Measurements from ENCODE around the gene NAT16. TPM values are rescaled to one million over a fixed set of nuclear protein-coding genes. Genes with fewer than 3 reads are reported as not detected.
A peak's percentile ranks its signal among the peaks of the same experiment; 100 is the strongest.

The NAT16 gene
- total and polyA plus RNA-seq, 2 of the 13 experiments (the other 11 are each of a cell fraction or from before 2014, with no cell fraction given) = 0.04 TPM; not detected in 1

GRCh38 chr7:101125989-101126650 is 54.0 kb downstream of the NAT16 start (continued):
- no peak for TF ChIP-seq AKNA (CRISPR knock-in tag; IDR thresholded peaks at IDR 0.05; ENCODE audit: borderline replicate concordance)
- TF ChIP-seq TFDP2 (CRISPR knock-in tag; IDR thresholded peaks at IDR 0.05) = peak; percentile 46
- no peak for TF ChIP-seq ATRX (CRISPR knock-in tag; IDR thresholded peaks at IDR 0.05; ENCODE audit: borderline replicate concordance)
- TF ChIP-seq ZNF704 (CRISPR knock-in tag; IDR thresholded peaks at IDR 0.05; ENCODE audit: borderline replicate concordance) = no peak; the same call in 1 of the 2 replicates
- no peak for TF ChIP-seq GABPA (IDR thresholded peaks at IDR 0.05; ENCODE audit: low read depth, low read length)
- no peak for TF ChIP-seq GABPA (CRISPR knock-in tag; IDR thresholded peaks at IDR 0.05; ENCODE audit: low read depth)
- TF ChIP-seq ZNF30 (CRISPR knock-in tag; IDR thresholded peaks at IDR 0.05) = no peak
- no peak for TF ChIP-seq HNRNPLL (IDR thresholded peaks at IDR 0.05; ENCODE audit: low read depth, low read length, poor library complexity, severe bottlenecking)
- TF ChIP-seq EHMT2 (IDR thresholded peaks at IDR 0.05; ENCODE audit: borderline replicate concordance, low read depth, low read length) = no peak; the same call in 1 of the 2 replicates
- TF ChIP-seq KDM3A (CRISPR knock-in tag; IDR thresholded peaks at IDR 0.05; ENCODE audit: low read depth) = no peak
- TF ChIP-seq, protein P1, sequence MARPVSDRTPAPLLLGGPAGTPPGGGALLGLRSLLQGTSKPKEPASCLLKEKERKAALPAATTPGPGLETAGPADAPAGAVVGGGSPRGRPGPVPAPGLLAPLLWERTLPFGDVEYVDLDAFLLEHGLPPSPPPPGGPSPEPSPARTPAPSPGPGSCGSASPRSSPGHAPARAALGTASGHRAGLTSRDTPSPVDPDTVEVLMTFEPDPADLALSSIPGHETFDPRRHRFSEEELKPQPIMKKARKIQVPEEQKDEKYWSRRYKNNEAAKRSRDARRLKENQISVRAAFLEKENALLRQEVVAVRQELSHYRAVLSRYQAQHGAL (CRISPR knock-in tag; IDR thresholded peaks at IDR 0.05; ENCODE audit: not compliant biosample characterization) = no peak
- no peak for TF ChIP-seq ZNF432 (CRISPR knock-in tag; IDR thresholded peaks at IDR 0.05; ENCODE audit: borderline replicate concordance)
- no peak for TF ChIP-seq ZNF614 (CRISPR knock-in tag; IDR thresholded peaks at IDR 0.05; ENCODE audit: borderline replicate concordance)
- TF ChIP-seq ZFP62 (CRISPR knock-in tag; IDR thresholded peaks at IDR 0.05) = no peak
- TF ChIP-seq KLF9 (CRISPR knock-in tag; IDR thresholded peaks at IDR 0.05; ENCODE audit: low read depth) = no peak
- TF ChIP-seq ATF7 (IDR thresholded peaks at IDR 0.05) = no peak
- TF ChIP-seq ATF7 (CRISPR knock-in tag; IDR thresholded peaks at IDR 0.05) = no peak
- TF ChIP-seq SMC3 (IDR thresholded peaks at IDR 0.05; ENCODE audit: low read length) = no peak
- no peak for TF ChIP-seq SIX1 (CRISPR knock-in tag; IDR thresholded peaks at IDR 0.05; ENCODE audit: borderline replicate concordance)
- peak; percentile 72; the same call in 1 of the 2 replicates for TF ChIP-seq SALL1 (CRISPR knock-in tag; IDR thresholded peaks at IDR 0.05)
- TF ChIP-seq NFE2L1 (CRISPR knock-in tag; IDR thresholded peaks at IDR 0.05; ENCODE audit: borderline replicate concordance) = no peak
- no peak for TF ChIP-seq TBX2 (CRISPR knock-in tag; IDR thresholded peaks at IDR 0.05; ENCODE audit: borderline replicate concordance)
- TF ChIP-seq NCOR1 (IDR thresholded peaks at IDR 0.05; ENCODE audit: borderline replicate concordance, low read length) = no peak
- TF ChIP-seq RCOR2 (CRISPR knock-in tag; IDR thresholded peaks at IDR 0.05) = peak; percentile 40; the same call in 1 of the 2 replicates
